ENCODE results near the gene NYAP1.

Gene NYAP1

GRCh38 chr7:100464210-100464660, 19.5 kb upstream of the NYAP1 start, which contains the start of gene SPACDR:
Gene SPACDR, minus strand, starts transcription at chr7:100464260. Its CDS starts 235 bp downstream, at chr7:100464025.
- no peak for DNase-seq

- no peak for DNase-seq
Measured at GRCh38 chr7:100464791-100465190, 18.9 kb upstream of the NYAP1 start.

GRCh38 chr7:100465299-100465698, 18.4 kb upstream of the NYAP1 start:
- no peak for DNase-seq

GRCh38 chr7:100465702-100466311, 17.9 kb upstream of the NYAP1 start:
- peak; percentile 57 for DNase-seq

GRCh38 chr7:100466653-100467605, 16.8 kb upstream of the NYAP1 start:
- DNase-seq, result no peak

- no peak for DNase-seq
Measured at GRCh38 chr7:100467638-100468373, 15.9 kb upstream of the NYAP1 start.

- peak; percentile 85 for DNase-seq
Measured at GRCh38 chr7:100469227-100470044, 14.3 kb upstream of the NYAP1 start.

GRCh38 chr7:100471021-100471420, 12.7 kb upstream of the NYAP1 start:
- DNase-seq, result no peak

- no peak for DNase-seq
Measured at GRCh38 chr7:100472121-100472851, 11.4 kb upstream of the NYAP1 start.

- peak; percentile 77 for DNase-seq
Measured at GRCh38 chr7:100472854-100473499, 10.8 kb upstream of the NYAP1 start.

- no peak for DNase-seq
Measured at GRCh38 chr7:100475549-100475948, 8.2 kb upstream of the NYAP1 start.

GRCh38 chr7:100476101-100476780, 7.5 kb upstream of the NYAP1 start:
- DNase-seq, result no peak

GRCh38 chr7:100476903-100477870, 6.5 kb upstream of the NYAP1 start:
- peak; percentile 28 for DNase-seq

GRCh38 chr7:100477871-100478267, 5.9 kb upstream of the NYAP1 start:
- DNase-seq, result no peak

GRCh38 chr7:100478958-100479660, 4.6 kb upstream of the NYAP1 start, which contains the start of gene TSC22D4:
Gene TSC22D4, minus strand, starts transcription at chr7:100479214. Its CDS starts 1,176 bp downstream, at chr7:100478038.
- DNase-seq, result peak; percentile 92

GRCh38 chr7:100481466-100481865, 2.3 kb upstream of the NYAP1 start:
- no peak for DNase-seq

- no peak for DNase-seq
Measured at GRCh38 chr7:100482728-100483089, 1.0 kb upstream of the NYAP1 start.

- peak; percentile 74 for DNase-seq
Measured at GRCh38 chr7:100483090-100483721, 521 bp upstream of the NYAP1 start.

Measured in suppressor macrophage treated with lipopolysaccharide for 4 hours (primary cell).